Smooth muscle cell (in vitro differentiated cells): ENCODE data around the gene GPR75. TPM values are rescaled to one million over a fixed set of nuclear protein-coding genes. Genes with fewer than 3 reads are reported as not detected.

Experiments
- DNase-seq: peaks from one replicate; lab custom pipeline; 2025; ENCODE audit not compliant: unreplicated experiment; lab: John Stamatoyannopoulos, UW
- H2AFZ ChIP-seq: fragments of 200-600 bp; sonication (generic); 2 replicates; pipeline ENCODE4 v1.6.0; 2016; ENCODE audit warnings: antibody characterized with exemption, low read depth, mild to moderate bottlenecking
- H3F3A ChIP-seq: fragments of 200-600 bp; sonication (generic); 2 replicates; pipeline ENCODE4 v1.6.0; 2017; ENCODE audit warnings: antibody characterized with exemption, low read depth
- H3K27ac ChIP-seq: fragments of 200-600 bp; sonication (generic); 2 replicates; pipeline ENCODE4 v1.5.1; 2016; ENCODE audit warnings: low read depth, mild to moderate bottlenecking
- H3K27me3 ChIP-seq: fragments of 200-600 bp; sonication (generic); 2 replicates; pipeline ENCODE4 v1.6.1; 2016; ENCODE audit warnings: low read depth, mild to moderate bottlenecking
- H3K36me3 ChIP-seq: fragments of 200-600 bp; sonication (generic); 2 replicates; pipeline ENCODE4 v1.5.1; 2016; ENCODE audit warnings: low read depth
- H3K4me1 ChIP-seq: fragments of 200-600 bp; sonication (generic); 2 replicates; pipeline ENCODE4 v1.5.1; 2016; ENCODE audit warnings: low read depth
- H3K4me2 ChIP-seq: fragments of 200-600 bp; sonication (generic); 2 replicates; pipeline ENCODE4 v1.6.0; 2016; ENCODE audit warnings: mild to moderate bottlenecking
- H3K4me3 ChIP-seq: fragments of 200-600 bp; sonication (generic); 2 replicates; pipeline ENCODE4 v1.5.1; 2016; ENCODE audit warnings: mild to moderate bottlenecking
- H3K79me2 ChIP-seq: fragments of 200-600 bp; sonication (generic); 2 replicates; pipeline ENCODE4 v1.6.0; 2016; ENCODE audit warnings: low read depth, mild to moderate bottlenecking
- H3K9ac ChIP-seq: fragments of 200-600 bp; sonication (generic); 2 replicates; pipeline ENCODE4 v1.6.0; 2016; ENCODE audit warnings: low read depth
- H3K9me3 ChIP-seq: fragments of 200-600 bp; sonication (generic); replicated peaks from 2 replicates; pipeline ENCODE4 v1.5.1; 2016; ENCODE audit warnings: low read depth
- H4K20me1 ChIP-seq: fragments of 200-600 bp; sonication (generic); 2 replicates; pipeline ENCODE4 v1.6.0; 2016; ENCODE audit warnings: low read depth
- WGBS: methylation state at CpG from one replicate; pipeline ENCODE4 v1.1.7; 2016; ENCODE audit warnings: low lambda C conversion rate; 5-methylcytosine and 5-hydroxymethylcytosine counted together
- microRNA-seq: library from miRNA; unstranded; fragments of <30 nt; microRNA quantifications from one replicate; pipeline ENCODE4, GENCODE V29; 2016; ENCODE audit warnings: borderline number of aligned reads
- polyA plus RNA-seq: library from polyadenylated mRNA; unstranded; fragments of >200 nt; fragmentation: Nextera tagmentation; extraction: Ambion mirVana; gene quantifications from 2 replicates; pipeline ENCODE4 v1.2.1, GENCODE V29; 2016
- small RNA-seq: library from RNA; depleted of rRNA; stranded (forward); fragments of <200 nt; gene quantifications from one replicate; pipeline ENCODE3, GENCODE V24; 2014
- total RNA-seq: library from RNA; depleted of rRNA; stranded (reverse); fragments of >200 nt; gene quantifications from 2 replicates; pipeline ENCODE4 v1.2.3, GENCODE V29; 2014
- TF ChIP-seq, protein P1 (sequence below): fragments of 200-600 bp; sonication (generic); IDR thresholded peaks from 2 replicates; pipeline ENCODE4 v1.5.1; 2017; ENCODE audit warnings: borderline replicate concordance, mild to moderate bottlenecking, antibody characterized with exemption; ENCODE audit not compliant: insufficient read depth, poor library complexity, severe bottlenecking

Gene GPR75
- total and polyA plus RNA-seq, 2 experiments from 2014 or later, result 0.22 to 1.5 TPM

- Histone ChIP-seq H3K36me3 (peaks cover 25% of the 10 kb centered on the region), H3K4me3 (no peak overlapping the region), H3K27me3 (no peaks in the 10 kb centered on the region), H3K9me3 (no peaks in the 10 kb centered on the region), H3F3A (no peaks in the 10 kb centered on the region), H3K79me2 (no peaks in the 10 kb centered on the region), H4K20me1 (no peaks in the 10 kb centered on the region), H2AFZ (no peak overlapping the region), H3K9ac (no peak overlapping the region), H3K4me2 (no peak overlapping the region), H3K4me1 (no peaks in the 10 kb centered on the region), H3K27ac (no peak overlapping the region)
- WGBS, result 97% methylated on average over 3 of the region's 3 CpGs
- TF ChIP-seq, protein P1, sequence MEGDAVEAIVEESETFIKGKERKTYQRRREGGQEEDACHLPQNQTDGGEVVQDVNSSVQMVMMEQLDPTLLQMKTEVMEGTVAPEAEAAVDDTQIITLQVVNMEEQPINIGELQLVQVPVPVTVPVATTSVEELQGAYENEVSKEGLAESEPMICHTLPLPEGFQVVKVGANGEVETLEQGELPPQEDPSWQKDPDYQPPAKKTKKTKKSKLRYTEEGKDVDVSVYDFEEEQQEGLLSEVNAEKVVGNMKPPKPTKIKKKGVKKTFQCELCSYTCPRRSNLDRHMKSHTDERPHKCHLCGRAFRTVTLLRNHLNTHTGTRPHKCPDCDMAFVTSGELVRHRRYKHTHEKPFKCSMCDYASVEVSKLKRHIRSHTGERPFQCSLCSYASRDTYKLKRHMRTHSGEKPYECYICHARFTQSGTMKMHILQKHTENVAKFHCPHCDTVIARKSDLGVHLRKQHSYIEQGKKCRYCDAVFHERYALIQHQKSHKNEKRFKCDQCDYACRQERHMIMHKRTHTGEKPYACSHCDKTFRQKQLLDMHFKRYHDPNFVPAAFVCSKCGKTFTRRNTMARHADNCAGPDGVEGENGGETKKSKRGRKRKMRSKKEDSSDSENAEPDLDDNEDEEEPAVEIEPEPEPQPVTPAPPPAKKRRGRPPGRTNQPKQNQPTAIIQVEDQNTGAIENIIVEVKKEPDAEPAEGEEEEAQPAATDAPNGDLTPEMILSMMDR, result no peak
- DNase-seq, result no peak
Measured at GRCh38 chr2:53818854-53819435, 40.8 kb downstream of the GPR75 start.

- TF ChIP-seq, protein P1, result no peak
- Histone ChIP-seq H3K4me2 (no peak overlapping the region), H3K4me1 (no peaks in the 10 kb centered on the region), H3K36me3 (peaks cover 49% of the 10 kb centered on the region), H3K27ac (no peak overlapping the region), H3F3A (no peaks in the 10 kb centered on the region), H3K27me3 (no peaks in the 10 kb centered on the region), H3K79me2 (no peaks in the 10 kb centered on the region), H3K9me3 (no peaks in the 10 kb centered on the region), H4K20me1 (no peaks in the 10 kb centered on the region), H2AFZ (no peak overlapping the region), H3K4me3 (no peak overlapping the region), H3K9ac (no peak overlapping the region)
- no peak for DNase-seq
Measured at GRCh38 chr2:53813151-53813550, 46.6 kb downstream of the GPR75 start.

- no peak for DNase-seq
- H3K79me2 ChIP-seq, result no peaks in the 10 kb centered on the region
- H3K9me3 ChIP-seq, result no peaks in the 10 kb centered on the region
- no peaks in the 10 kb centered on the region for H3K27me3 ChIP-seq
- no peaks in the 10 kb centered on the region for H3K4me1 ChIP-seq
- WGBS, result 94% methylated on average over 3 of the region's 3 CpGs
- H3K4me3 ChIP-seq, result no peak overlapping the region
- H3K4me2 ChIP-seq, result no peak overlapping the region
- H3K9ac ChIP-seq, result no peak overlapping the region
- H3K27ac ChIP-seq, result no peak overlapping the region
- H2AFZ ChIP-seq, result no peak overlapping the region
- H3K36me3 ChIP-seq, result peaks cover 39% of the 10 kb centered on the region
- H3F3A ChIP-seq, result no peaks in the 10 kb centered on the region
- TF ChIP-seq, protein P1, result no peak
- no peaks in the 10 kb centered on the region for H4K20me1 ChIP-seq
Measured at GRCh38 chr2:53811601-53812000, 48.2 kb downstream of the GPR75 start.

Small RNA genes lying within 50 kb of the gene (microRNA-seq; reads per million reads assigned to microRNA genes)
- gene MIR3682, result not detected

Small RNA genes lying within 50 kb of the gene (small RNA-seq; reads per million reads assigned to genes)
- 0.26 reads per million, percentile 2 among the genes with 10 or more reads in this experiment for gene MIR3682

Other genes with a start within 250 kb of the GPR75 start
- 0.54 and 2.9 TPM in 2 replicates for gene CHAC2, start 92.2 kb downstream of the GPR75 start, total RNA-seq
- gene CHAC2, start 92.2 kb downstream of the GPR75 start, polyA plus RNA-seq, result 0.97 and 2.7 TPM in 2 replicates
- 24.9 and 31.6 TPM in 2 replicates for gene ASB3, start 73.0 kb downstream of the GPR75 start, total RNA-seq
- 16.0 and 19.0 TPM in 2 replicates for gene ASB3, start 73.0 kb downstream of the GPR75 start, polyA plus RNA-seq
- 94.0 and 107 TPM in 2 replicates for gene ERLEC1, start 72.9 kb downstream of the GPR75 start, total RNA-seq
- 88.2 and 106 TPM in 2 replicates for gene ERLEC1, start 72.9 kb downstream of the GPR75 start, polyA plus RNA-seq
- 65.2 and 81.6 TPM in 2 replicates for gene PSME4, start 111.0 kb upstream of the GPR75 start, total RNA-seq
- gene PSME4, start 111.0 kb upstream of the GPR75 start, polyA plus RNA-seq, result 11.3 and 15.7 TPM in 2 replicates